ENCODE data around the gene RNASE2. TPM values are rescaled to one million over a fixed set of nuclear protein-coding genes. Genes with fewer than 3 reads are reported as not detected.
"Not testable (repeated sequence)": the region's sequence is repeated elsewhere in the genome, so short reads cannot be mapped to it uniquely, and the experiment has no call there.

The RNASE2 gene
- total RNA-seq, 1 donor = not detected

DNA sequence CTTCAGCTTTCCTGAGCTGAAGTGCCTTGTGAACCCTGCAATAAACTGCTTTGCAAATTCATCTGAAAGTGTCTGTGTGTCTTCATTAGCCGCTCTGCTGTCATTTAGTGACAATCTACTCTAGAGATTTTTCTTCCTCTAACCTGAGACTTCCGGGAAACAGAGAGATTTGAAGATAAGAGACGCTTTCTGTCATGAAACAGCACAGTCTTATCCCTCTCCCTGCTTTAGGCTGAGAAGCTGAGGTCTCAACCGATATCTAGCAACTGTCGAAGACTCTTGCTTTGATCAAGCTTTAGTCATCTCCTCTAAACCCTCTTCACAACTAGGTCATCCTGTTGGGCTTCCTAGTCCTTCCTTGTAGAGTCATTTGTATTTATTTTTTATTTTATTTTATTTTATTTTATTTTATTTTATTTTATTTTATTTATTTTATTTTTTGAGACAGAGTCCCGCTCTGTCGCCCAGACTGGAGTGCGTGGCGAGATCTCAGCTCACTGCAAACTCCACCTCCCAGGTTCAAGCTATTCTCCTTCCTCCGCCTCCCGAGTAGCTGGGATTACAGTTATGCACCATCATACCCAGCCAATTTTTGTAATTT, 1.2 kb downstream of the RNASE2 start:
- Histone ChIP-seq H3K9me3 (ENCODE audit: low read depth, low read length) (no peaks in the 10 kb centered on the region), H4K20me1 (ENCODE audit: insufficient read depth, low read length) (no peaks in the 10 kb centered on the region), H2AFZ (ENCODE audit: low read length) (no peak overlapping the region), H3K4me1 (ENCODE audit: insufficient read depth, low read length) (no peaks in the 10 kb centered on the region), H3K27me3 (ENCODE audit: insufficient read depth, low read length) (no peaks in the 10 kb centered on the region), H3K36me3 (ENCODE audit: insufficient read depth, low read length) (no peaks in the 10 kb centered on the region), H3K79me2 (ENCODE audit: insufficient read depth, low read length) (no peaks in the 10 kb centered on the region), H3K4me3 (ENCODE audit: insufficient read depth, low read length) (no peak overlapping the region), H3K27ac (ENCODE audit: low read depth, low read length) (no peak overlapping the region), H3K4me2 (ENCODE audit: insufficient read depth, low read length) (no peak overlapping the region)
- no peak for TF ChIP-seq CTCF (IDR thresholded peaks at IDR 0.05; ENCODE audit: extremely low read depth, low read depth, low read length)
- DNase-seq (ENCODE audit: insufficient read length, low spot score, missing footprints) = no peak

DNA sequence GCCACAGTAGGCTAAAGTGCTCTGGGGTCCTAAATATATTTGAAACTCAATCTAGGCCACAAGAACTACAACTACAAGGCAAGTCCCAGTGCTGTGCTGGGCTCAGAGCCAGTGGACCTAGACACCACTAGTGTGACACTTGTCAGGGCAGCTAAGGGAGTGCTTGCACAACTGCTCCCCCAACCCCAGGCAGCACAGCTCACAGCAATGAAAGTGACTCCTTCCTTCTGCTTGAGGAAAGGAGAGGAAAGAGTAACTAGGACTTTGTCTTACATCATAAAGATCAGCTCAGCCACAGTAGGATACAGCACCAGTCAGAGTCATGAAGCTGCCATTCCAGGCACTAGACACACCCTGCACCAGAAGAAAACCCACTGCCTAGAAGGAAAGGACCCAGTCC, 3.7 kb downstream of the RNASE2 start:
- H3K27ac ChIP-seq (ENCODE audit: low read depth, low read length); H3K4me1 ChIP-seq (ENCODE audit: insufficient read depth, low read length); H2AFZ ChIP-seq (ENCODE audit: low read length); H3K27me3 ChIP-seq (ENCODE audit: insufficient read depth, low read length); H3K4me3 ChIP-seq (ENCODE audit: insufficient read depth, low read length); H3K79me2 ChIP-seq (ENCODE audit: insufficient read depth, low read length); DNase-seq (ENCODE audit: insufficient read length, low spot score, missing footprints); H3K36me3 ChIP-seq (ENCODE audit: insufficient read depth, low read length); H3K4me2 ChIP-seq (ENCODE audit: insufficient read depth, low read length); H4K20me1 ChIP-seq (ENCODE audit: insufficient read depth, low read length); H3K9me3 ChIP-seq (ENCODE audit: low read depth, low read length): not testable (repeated sequence)

DNA sequence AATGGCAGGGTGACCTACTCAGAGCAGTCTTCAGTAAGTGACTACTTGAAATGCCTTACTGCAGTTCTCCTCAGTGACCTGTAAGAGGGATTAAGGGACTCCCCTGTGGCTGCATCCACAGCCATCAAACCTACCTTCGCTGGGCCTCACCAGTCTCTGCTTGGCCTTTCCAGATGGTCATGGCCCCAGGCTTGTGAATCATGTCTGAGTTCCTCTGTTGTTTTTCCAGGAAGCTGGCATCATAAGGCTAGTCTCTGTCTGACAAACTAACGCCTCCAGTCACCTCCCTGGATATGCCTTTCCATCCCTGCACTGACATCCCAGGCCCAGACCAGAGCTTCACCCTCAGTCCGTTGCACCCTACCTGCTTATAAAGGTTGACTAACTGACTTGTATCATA, 14.0 kb downstream of the RNASE2 start:
- Histone ChIP-seq H3K27me3 (ENCODE audit: insufficient read depth, low read length) (peaks cover 21% of the 10 kb centered on the region), H3K4me3 (ENCODE audit: insufficient read depth, low read length) (no peak overlapping the region), H3K4me1 (ENCODE audit: insufficient read depth, low read length) (peaks cover 7% of the 10 kb centered on the region), H3K79me2 (ENCODE audit: insufficient read depth, low read length) (no peaks in the 10 kb centered on the region), H3K9me3 (ENCODE audit: low read depth, low read length) (no peaks in the 10 kb centered on the region), H3K36me3 (ENCODE audit: insufficient read depth, low read length) (no peaks in the 10 kb centered on the region), H3K27ac (ENCODE audit: low read depth, low read length) (no peak overlapping the region), H4K20me1 (ENCODE audit: insufficient read depth, low read length) (no peaks in the 10 kb centered on the region), H2AFZ (ENCODE audit: low read length) (no peak overlapping the region), H3K4me2 (ENCODE audit: insufficient read depth, low read length) (no peak overlapping the region)
- DNase-seq (ENCODE audit: insufficient read length, low spot score, missing footprints) = no peak
- TF ChIP-seq CTCF (IDR thresholded peaks at IDR 0.05; ENCODE audit: extremely low read depth, low read depth, low read length) = no peak

DNA sequence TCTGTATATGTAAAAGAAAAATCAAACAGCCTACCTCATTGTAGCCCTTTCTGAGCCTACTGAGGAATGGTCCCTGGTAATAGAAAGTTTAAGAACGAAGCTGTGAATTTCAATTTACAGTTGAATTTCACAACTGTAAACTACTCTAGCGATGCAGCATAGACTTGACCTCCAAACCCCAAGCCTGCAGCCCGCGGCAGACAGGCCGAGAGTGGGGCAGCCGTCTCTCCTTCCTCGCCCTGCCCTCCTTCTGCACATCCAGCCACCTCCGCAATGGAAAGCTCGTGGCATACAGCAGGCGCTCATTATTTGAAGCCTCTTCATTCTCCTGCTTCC, 15.3 kb downstream of the RNASE2 start:
- no peak for DNase-seq (ENCODE audit: insufficient read length, low spot score, missing footprints)
- Histone ChIP-seq H3K9me3 (ENCODE audit: low read depth, low read length) (no peaks in the 10 kb centered on the region), H3K79me2 (ENCODE audit: insufficient read depth, low read length) (no peaks in the 10 kb centered on the region), H3K4me1 (ENCODE audit: insufficient read depth, low read length) (peaks cover 13% of the 10 kb centered on the region), H2AFZ (ENCODE audit: low read length) (peak overlapping the region; percentile 100), H3K27me3 (ENCODE audit: insufficient read depth, low read length) (peaks cover 21% of the 10 kb centered on the region), H4K20me1 (ENCODE audit: insufficient read depth, low read length) (no peaks in the 10 kb centered on the region), H3K4me2 (ENCODE audit: insufficient read depth, low read length) (peak overlapping the region; percentile 100), H3K27ac (ENCODE audit: low read depth, low read length) (no peak overlapping the region), H3K4me3 (ENCODE audit: insufficient read depth, low read length) (peak overlapping the region; percentile 88), H3K36me3 (ENCODE audit: insufficient read depth, low read length) (no peaks in the 10 kb centered on the region)
- no peak for TF ChIP-seq CTCF (IDR thresholded peaks at IDR 0.05; ENCODE audit: extremely low read depth, low read depth, low read length)
